H9 (cell line): ENCODE results near the gene CAMTA2. TPM values are rescaled to one million over a fixed set of nuclear protein-coding genes. Genes with fewer than 3 reads are reported as not detected.

Experiments used
- DNase-seq: peaks from one replicate; pipeline ENCODE4 v3.0.0-alpha.2; 2017
- H2AFZ ChIP-seq: one replicate; pipeline ENCODE4 v1.6.1; 2013; ENCODE audit warnings: mild to moderate bottlenecking, low read length, control low read depth, moderate library complexity
- H2AK5ac ChIP-seq: 2 replicates; pipeline ENCODE4 v1.6.1; 2013; ENCODE audit warnings: low read length, control low read depth, mixed read lengths; ENCODE audit not compliant: insufficient read length
- H2BK120ac ChIP-seq: one replicate; pipeline ENCODE4 v1.6.1; 2013; ENCODE audit warnings: low read depth, mild to moderate bottlenecking, low read length, control low read depth, inconsistent platforms; ENCODE audit not compliant: poor library complexity, severe bottlenecking
- H2BK12ac ChIP-seq: 2 replicates; pipeline ENCODE4 v1.6.1; 2013; ENCODE audit warnings: low read length, control low read depth, mixed read lengths, low read depth; ENCODE audit not compliant: insufficient read length
- H2BK15ac ChIP-seq: 2 replicates; pipeline ENCODE4 v1.6.1; 2013; ENCODE audit warnings: low read depth, low read length, control low read depth
- H2BK20ac ChIP-seq: one replicate; pipeline ENCODE4 v1.6.1; 2013; ENCODE audit warnings: low read depth, mild to moderate bottlenecking, low read length, control low read depth, inconsistent platforms; ENCODE audit not compliant: poor library complexity, severe bottlenecking
- H2BK5ac ChIP-seq: 2 replicates; pipeline ENCODE4 v1.6.1; 2013; ENCODE audit warnings: low read length, control low read depth, mixed read lengths; ENCODE audit not compliant: insufficient read length
- H3K14ac ChIP-seq: 2 replicates; pipeline ENCODE4 v1.6.1; 2013; ENCODE audit warnings: low read length, control low read depth; ENCODE audit not compliant: insufficient read depth
- H3K18ac ChIP-seq: 2 replicates; pipeline ENCODE4 v1.6.1; 2013; ENCODE audit warnings: low read depth, mild to moderate bottlenecking, mixed read lengths, low read length, control low read depth; ENCODE audit not compliant: insufficient read length
- H3K23ac ChIP-seq: 2 replicates; pipeline ENCODE4 v1.6.1; 2013; ENCODE audit warnings: low read length, control low read depth, mixed read lengths, low read depth; ENCODE audit not compliant: insufficient read length
- H3K23me2 ChIP-seq: 2 replicates; pipeline ENCODE4 v1.6.1; 2013; ENCODE audit warnings: low read depth, mild to moderate bottlenecking, mixed read lengths, low read length, control low read depth; ENCODE audit not compliant: insufficient read length, poor library complexity, severe bottlenecking
- H3K27ac ChIP-seq: 2 replicates; pipeline ENCODE4 v1.5.1; 2013; ENCODE audit warnings: low read length, control low read depth, mixed read lengths, low read depth; ENCODE audit not compliant: insufficient read length
- H3K27me3 ChIP-seq: 2 replicates; pipeline ENCODE4 v1.6.1; 2013; ENCODE audit warnings: low read length, control low read depth, inconsistent platforms; ENCODE audit not compliant: insufficient read depth
- H3K4ac ChIP-seq: 2 replicates; pipeline ENCODE4 v1.6.1; 2013; ENCODE audit warnings: low read depth, mild to moderate bottlenecking, control low read depth, inconsistent platforms, low read length, moderate library complexity
- H3K4me1 ChIP-seq: 2 replicates; pipeline ENCODE4 v1.6.1; 2013; ENCODE audit warnings: low read length, control low read depth, inconsistent platforms; ENCODE audit not compliant: insufficient read depth
- H3K4me2 ChIP-seq: 2 replicates; pipeline ENCODE4 v1.6.1; 2013; ENCODE audit warnings: low read length, control low read depth, mixed read lengths; ENCODE audit not compliant: insufficient read length, insufficient read depth
- H3K56ac ChIP-seq: 2 replicates; pipeline ENCODE4 v1.6.1; 2013; ENCODE audit warnings: low read depth, mild to moderate bottlenecking, mixed read lengths, low read length, control low read depth; ENCODE audit not compliant: insufficient read length
- H3K79me1 ChIP-seq: 2 replicates; pipeline ENCODE4 v1.6.1; 2013; ENCODE audit warnings: low read depth, mild to moderate bottlenecking, moderate library complexity, low read length, control low read depth, inconsistent platforms; ENCODE audit not compliant: insufficient read depth, poor library complexity, severe bottlenecking
- H3K79me2 ChIP-seq: 2 replicates; pipeline ENCODE4 v1.6.1; 2013; ENCODE audit warnings: low read length, control low read depth, inconsistent platforms; ENCODE audit not compliant: insufficient read depth
- H3K9ac ChIP-seq: 2 replicates; pipeline ENCODE4 v1.6.1; 2013; ENCODE audit warnings: low read length, control low read depth, mixed read lengths; ENCODE audit not compliant: insufficient read length; ENCODE audit errors: extremely low read depth
- H3K9me3 ChIP-seq: one replicate; pipeline ENCODE4 v1.6.1; 2013; ENCODE audit warnings: low read depth, low read length, inconsistent platforms; ENCODE audit not compliant: control insufficient read depth
- H3T11ph ChIP-seq: one replicate; pipeline ENCODE4 v1.6.1; 2013; ENCODE audit warnings: mild to moderate bottlenecking, low read length, control low read depth, inconsistent platforms
- H4K20me1 ChIP-seq: one replicate; pipeline ENCODE4 v1.6.1; 2013; ENCODE audit not compliant: control insufficient read depth, insufficient read length, insufficient read depth
- H4K5ac ChIP-seq: 2 replicates; pipeline ENCODE4 v1.6.1; 2013; ENCODE audit warnings: low read depth, mild to moderate bottlenecking, mixed read lengths, low read length, control low read depth; ENCODE audit not compliant: insufficient read length
- H4K8ac ChIP-seq: replicated peaks from 2 replicates; pipeline ENCODE4 v1.6.1; 2013; ENCODE audit warnings: low read length, control low read depth, mixed read lengths, low read depth; ENCODE audit not compliant: insufficient read length
- H4K91ac ChIP-seq: 2 replicates; pipeline ENCODE4 v1.6.1; 2013; ENCODE audit warnings: low read depth, mild to moderate bottlenecking, moderate library complexity, mixed read lengths, low read length, control low read depth; ENCODE audit not compliant: insufficient read length
- H3K27ac Mint-ChIP-seq, 3 experiments: 2 replicates in 2 of 3; 3 replicates in 1 of 3; pipeline ENCODE4 v1.8.0; 2020 to 2021; ENCODE audit warnings: mixed read lengths in 3 of 3, mild to moderate bottlenecking in 1 of 3, moderate library complexity in 1 of 3
- H3K27me3 Mint-ChIP-seq: 2 replicates; pipeline ENCODE4 v1.8.0; 2021; ENCODE audit warnings: low read depth, mild to moderate bottlenecking, moderate library complexity, mixed read lengths
- H3K36me3 Mint-ChIP-seq, 3 experiments: 2 replicates in 2 of 3; 3 replicates in 1 of 3; pipeline ENCODE4 v1.8.0; 2020 to 2021; ENCODE audit warnings: low read depth in 3 of 3, mixed read lengths in 3 of 3; ENCODE audit not compliant: insufficient read depth in 1 of 3
- H3K4me1 Mint-ChIP-seq, 2 experiments: 2 replicates each; pipeline ENCODE4 v1.8.0; 2020; ENCODE audit warnings: mixed read lengths in 2 of 2
- H3K4me3 Mint-ChIP-seq, 2 experiments: 2 replicates in 1 of 2; 3 replicates in 1 of 2; pipeline ENCODE4 v1.8.0; 2020 to 2021; ENCODE audit warnings: mild to moderate bottlenecking in 2 of 2, mixed read lengths in 2 of 2, moderate library complexity in 1 of 2
- H3K9me3 Mint-ChIP-seq, 2 experiments: 2 replicates in 1 of 2; 3 replicates in 1 of 2; pipeline ENCODE4 v1.8.0; 2020; ENCODE audit warnings: mild to moderate bottlenecking in 2 of 2, mixed read lengths in 2 of 2, moderate library complexity in 1 of 2
- CTCF ChIP-seq: fragments of 200-600 bp; sonication (generic); conservative IDR thresholded peaks from 3 replicates; pipeline ENCODE4 v1.8.0; 2021; ENCODE audit warnings: antibody characterized with exemption, mild to moderate bottlenecking
- WGBS: extraction: QIAGEN DNeasy Blood & Tissue Kit; methylation state at CpG from one replicate; pipeline ENCODE4 v1.1.7; 2013; ENCODE audit warnings: missing lambda C conversion rate, low lambda C conversion rate, mixed read lengths; ENCODE audit not compliant: insufficient read length; ENCODE audit errors: extremely low coverage; 5-methylcytosine and 5-hydroxymethylcytosine counted together
- total RNA-seq: library from RNA; stranded (reverse); gene quantifications from 2 replicates; pipeline ENCODE4 v1.2.1, GENCODE V29; 2021

The CAMTA2 gene
- total RNA-seq, 1 experiment from 2014 or later: 15.6 TPM

- peaks cover 33 to 45% (median 42%) of the 10 kb centered on the region in 3 experiments for H3K36me3 Mint-ChIP-seq
- H3K27me3 ChIP-seq: no peaks in the 10 kb centered on the region
- H2BK5ac ChIP-seq: no peak within 1 kb of the TSS
- no peak within 1 kb of the TSS for H2AFZ ChIP-seq
- no peak within 1 kb of the TSS for H3K4me3 Mint-ChIP-seq
- H2BK15ac ChIP-seq: no peak within 1 kb of the TSS
- no peak within 1 kb of the TSS for H2BK12ac ChIP-seq
- H3K4me1 ChIP-seq: peaks cover 7% of the 10 kb centered on the region; the same call in 1 of the 2 replicates
- H4K91ac ChIP-seq: no peak within 1 kb of the TSS
- peaks cover 28 to 31% of the 10 kb centered on the region in 2 experiments for H3K4me1 Mint-ChIP-seq
- H2AK5ac ChIP-seq: no peak within 1 kb of the TSS
- peaks cover 2% of the 10 kb centered on the region for H3K79me1 ChIP-seq
- no peaks in the 10 kb centered on the region for H3K9me3 ChIP-seq
- H3K14ac ChIP-seq: peak within 1 kb of the TSS; percentile 97
- H3K18ac ChIP-seq: peak within 1 kb of the TSS; percentile 97
- H3K27ac ChIP-seq: peak within 1 kb of the TSS; percentile 71
- H3K4ac ChIP-seq: no peak within 1 kb of the TSS; the same call in 1 of the 2 replicates
- H3K56ac ChIP-seq: no peak within 1 kb of the TSS
- peaks cover 23% of the 10 kb centered on the region for H3K23me2 ChIP-seq
- H3K27ac Mint-ChIP-seq: peak within 1 kb of the TSS in 2 of 3 experiments; percentile 23 to 85; a peak in 5 of 7 replicates
- H3K4me2 ChIP-seq: peak within 1 kb of the TSS; percentile 90
- H3K23ac ChIP-seq: no peak within 1 kb of the TSS
- no peak for TF ChIP-seq CTCF
- peak within 1 kb of the TSS; percentile 40 for H4K5ac ChIP-seq
- H4K8ac ChIP-seq: no peak within 1 kb of the TSS
- H2BK20ac ChIP-seq: no peak within 1 kb of the TSS
- peak within 1 kb of the TSS; percentile 93 for H3K9ac ChIP-seq
- no peak within 1 kb of the TSS for H3T11ph ChIP-seq
- peaks cover 5 to 24% of the 10 kb centered on the region in 2 experiments; a peak in 4 of 5 replicates for H3K9me3 Mint-ChIP-seq
- peak; percentile 98 for DNase-seq
- peaks cover 2% of the 10 kb centered on the region; the same call in 1 of the 2 replicates for H3K79me2 ChIP-seq
- H4K20me1 ChIP-seq: no peaks in the 10 kb centered on the region
- no peak within 1 kb of the TSS for H2BK120ac ChIP-seq
- peaks cover 3% of the 10 kb centered on the region; the same call in 1 of the 2 replicates for H3K27me3 Mint-ChIP-seq
- no CpG with 5 or more reads among the region's 66 CpGs for WGBS
Measured at GRCh38 chr17:4967539-4968485, 19.7 kb downstream of the CAMTA2 start, which contains the start of gene SPAG7. Gene SPAG7 (minus strand): TSS chr17:4967817. CDS start chr17:4967804, 13 bp downstream.
